ENCODE results near the gene OCA2.

Gene OCA2

DNA sequence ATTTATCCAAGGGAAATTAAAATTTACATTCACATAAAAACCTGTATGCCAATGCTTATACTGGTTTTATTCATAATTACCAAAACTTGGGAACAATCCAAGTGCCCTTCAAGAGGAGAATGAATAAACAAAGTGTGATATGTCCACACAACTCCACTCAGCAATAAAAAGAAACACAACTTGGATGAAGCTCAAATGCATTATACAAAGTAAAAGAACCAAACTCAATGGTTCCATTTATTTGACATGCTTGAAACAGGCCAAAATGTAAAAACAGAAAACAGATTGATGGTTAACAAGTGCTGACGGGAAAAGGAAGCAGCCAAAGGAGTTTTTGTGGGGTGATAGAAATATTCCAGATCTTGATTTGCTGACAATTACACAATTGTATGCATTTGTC is 23.5 kb downstream of the OCA2 start:
- DNase-seq = no peak

DNA sequence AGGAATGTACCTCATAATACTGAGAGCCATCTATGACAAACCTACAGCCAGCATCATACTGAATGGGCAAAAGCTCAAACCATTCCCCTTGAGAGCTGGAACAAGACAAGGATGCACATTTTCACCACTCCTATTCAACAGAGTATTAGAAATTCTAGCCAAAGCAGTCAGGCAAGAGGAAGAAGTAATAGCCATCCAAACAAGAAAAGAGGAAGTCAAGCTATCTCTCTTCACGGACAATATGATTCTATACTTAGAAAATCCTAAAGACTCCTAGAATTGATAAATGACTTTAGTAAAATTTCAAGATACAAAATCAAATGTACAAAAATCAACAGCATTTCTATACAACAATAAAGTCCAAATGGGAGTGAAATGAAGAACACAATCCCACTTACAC is 30.2 kb downstream of the OCA2 start:
- no peak for DNase-seq

DNA sequence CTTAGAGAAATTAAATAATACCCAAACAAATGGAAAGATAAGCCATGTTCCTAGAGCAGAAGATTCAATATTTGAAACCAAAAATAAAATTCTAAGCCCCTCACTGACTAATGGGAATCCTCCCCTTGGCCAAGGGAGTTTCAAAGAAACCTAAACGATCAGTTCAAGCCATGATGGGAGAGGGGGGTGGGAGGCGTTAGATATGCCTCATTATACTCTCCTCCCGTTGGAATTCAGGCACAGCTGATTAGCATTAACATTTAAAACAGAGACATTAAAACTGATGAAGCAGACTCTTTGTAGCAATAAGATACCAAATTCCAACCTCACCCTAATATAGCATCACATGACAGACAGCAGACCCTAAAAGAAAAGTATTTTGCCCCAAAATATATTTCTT is 32.9 kb downstream of the OCA2 start:
- no peak for DNase-seq

DNA sequence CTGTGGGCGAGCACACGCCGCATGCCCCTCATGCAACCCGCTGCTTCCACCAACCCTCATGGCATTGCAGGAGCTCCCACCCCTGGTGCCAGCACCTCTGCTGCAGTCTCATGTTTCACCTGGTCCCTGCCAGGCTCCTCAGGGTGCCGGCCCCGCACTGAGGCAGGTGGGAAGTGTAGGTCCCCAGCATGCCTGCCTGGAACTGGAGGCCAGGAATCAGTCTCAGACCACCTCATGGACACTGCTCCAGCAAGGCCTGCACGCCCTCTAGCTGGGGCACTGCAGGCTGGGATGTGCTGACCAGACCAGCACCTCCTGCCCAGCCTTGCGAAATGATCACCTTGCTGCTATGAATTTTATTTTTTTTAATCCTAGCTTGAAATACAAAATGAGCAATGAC is 39.1 kb downstream of the OCA2 start:
- DNase-seq = no peak

DNA sequence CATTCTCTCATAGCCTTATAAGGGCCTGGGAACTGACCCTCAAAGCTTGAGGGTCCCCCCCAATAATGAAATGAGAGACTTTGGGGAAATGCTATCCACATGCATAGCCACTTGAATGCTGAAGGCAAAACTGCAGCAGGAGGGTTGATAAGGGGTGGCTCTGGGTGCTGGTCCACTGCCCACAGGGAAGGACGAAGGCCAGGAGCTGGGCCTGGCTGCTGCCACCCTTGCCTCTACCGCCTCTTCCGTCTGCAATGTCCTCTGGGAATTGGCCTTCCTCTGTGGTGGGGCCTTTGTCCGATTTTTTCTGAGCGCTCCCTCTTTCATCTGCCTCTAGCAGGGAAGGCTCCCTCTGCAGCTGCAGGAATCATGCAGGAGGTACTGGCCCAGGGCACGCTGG is 41.0 kb downstream of the OCA2 start:
- DNase-seq = no peak

DNA sequence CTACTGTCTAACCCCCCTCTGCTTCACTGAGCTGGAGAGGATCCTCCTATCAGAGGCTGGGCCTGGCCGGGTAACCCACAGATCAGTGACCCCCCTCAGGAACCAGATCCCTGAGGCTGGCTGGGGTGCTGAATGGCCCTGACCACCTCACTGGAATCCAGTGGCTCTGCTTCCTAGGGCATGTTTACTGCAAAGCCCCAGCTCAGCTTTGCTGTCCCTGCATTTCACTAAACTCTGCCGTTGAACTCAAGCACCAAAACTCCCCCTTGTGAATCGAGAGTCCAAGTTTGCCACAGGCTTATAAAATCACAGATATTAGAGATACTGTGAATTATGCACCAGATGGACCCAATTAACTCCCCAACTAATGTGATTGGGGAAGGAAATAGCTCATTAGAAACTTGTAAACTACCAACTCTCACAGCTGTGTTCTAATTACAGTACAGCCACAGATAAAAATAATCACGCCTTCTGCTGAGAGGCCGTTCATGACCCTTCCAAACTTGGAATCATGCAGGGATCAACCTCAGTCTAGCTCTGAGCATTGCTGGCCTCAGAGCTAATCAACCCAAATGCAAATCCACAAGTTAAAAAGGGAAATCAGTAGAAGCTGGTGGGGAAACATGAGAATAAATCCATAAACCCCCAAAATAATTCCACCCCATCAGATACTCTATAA is 47.0 kb downstream of the OCA2 start:
- DNase-seq = no peak

DNA sequence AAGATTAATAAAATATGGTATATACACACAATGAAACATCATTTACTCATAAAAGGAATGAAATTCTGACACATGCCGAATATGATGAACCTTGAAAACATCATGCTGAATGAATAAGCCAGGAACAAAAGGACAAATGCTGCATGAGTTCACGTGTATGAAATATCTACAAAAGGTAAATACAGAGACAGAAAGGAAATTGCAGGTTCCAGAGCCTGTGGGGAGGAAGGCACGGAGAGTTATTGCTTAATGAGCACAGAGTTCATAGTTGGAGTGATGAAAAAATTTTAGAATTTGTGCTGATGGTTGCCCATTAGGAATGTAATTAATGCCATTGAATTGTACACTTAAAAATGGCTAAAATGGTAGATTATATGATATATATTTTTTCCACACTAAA is 49.5 kb downstream of the OCA2 start:
- DNase-seq = no peak

DNA sequence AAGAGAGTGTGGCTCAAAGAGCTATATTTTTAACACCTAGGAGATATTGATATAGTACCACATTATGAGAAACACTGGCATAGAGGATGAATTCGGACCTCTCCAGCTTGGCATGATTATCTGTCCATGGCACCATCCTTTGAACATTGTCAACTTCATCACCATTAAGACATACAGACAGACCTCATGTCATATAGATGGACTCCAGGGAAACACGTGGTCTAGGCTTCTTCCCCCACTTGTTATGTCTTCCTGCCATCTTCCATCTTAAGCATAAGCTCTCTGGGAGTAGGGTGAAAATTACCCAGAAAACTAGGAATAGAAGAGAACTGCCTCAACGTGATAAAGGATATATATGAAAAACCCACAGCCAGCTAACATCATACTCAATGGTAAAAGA is 51.8 kb downstream of the OCA2 start:
- no peak for DNase-seq

DNA sequence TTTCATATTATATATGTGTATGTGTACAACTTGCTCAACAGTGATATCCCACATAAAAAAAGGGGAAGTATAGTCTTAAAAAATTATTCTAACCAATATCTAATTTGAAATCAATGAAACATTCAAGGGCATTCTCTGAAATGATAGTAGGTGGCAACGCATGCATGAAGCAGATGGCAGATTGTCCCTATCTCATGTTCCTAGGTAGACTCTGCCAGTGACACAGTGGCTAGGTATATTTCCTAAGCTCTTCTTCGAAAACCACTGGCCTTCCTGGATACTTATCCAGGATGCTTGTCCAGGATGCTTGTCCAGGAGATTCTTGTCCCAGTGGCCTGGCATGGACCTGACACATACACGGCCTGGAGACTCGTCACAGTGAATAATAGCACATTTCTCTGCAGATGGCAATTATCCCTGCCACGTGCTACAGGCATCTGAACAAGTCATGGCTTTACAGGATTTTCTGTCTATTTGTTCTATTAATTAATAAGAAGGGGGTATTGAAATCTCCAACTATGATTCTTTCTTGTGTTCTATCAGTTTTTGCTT is 54.9 kb downstream of the OCA2 start:
- no peak for DNase-seq

DNA sequence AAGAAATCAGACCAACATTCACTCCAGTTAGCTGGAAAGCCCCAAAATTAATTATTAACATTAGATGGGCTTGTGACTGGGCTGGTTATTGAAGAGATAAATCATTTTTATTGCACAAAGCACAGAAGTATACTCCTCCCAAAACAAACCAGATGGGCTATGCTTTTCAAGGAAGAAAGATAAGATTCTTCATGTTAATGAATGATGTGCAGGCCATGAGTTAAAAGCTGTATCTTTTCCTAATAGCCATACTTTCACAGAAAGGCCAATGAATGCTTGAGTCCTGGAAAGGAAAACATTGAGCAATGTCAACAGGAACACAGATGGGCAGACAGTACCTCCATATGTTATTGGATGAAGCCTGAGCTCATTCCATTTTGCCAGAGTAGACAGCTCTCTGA is 55.4 kb downstream of the OCA2 start:
- DNase-seq = no peak

DNA sequence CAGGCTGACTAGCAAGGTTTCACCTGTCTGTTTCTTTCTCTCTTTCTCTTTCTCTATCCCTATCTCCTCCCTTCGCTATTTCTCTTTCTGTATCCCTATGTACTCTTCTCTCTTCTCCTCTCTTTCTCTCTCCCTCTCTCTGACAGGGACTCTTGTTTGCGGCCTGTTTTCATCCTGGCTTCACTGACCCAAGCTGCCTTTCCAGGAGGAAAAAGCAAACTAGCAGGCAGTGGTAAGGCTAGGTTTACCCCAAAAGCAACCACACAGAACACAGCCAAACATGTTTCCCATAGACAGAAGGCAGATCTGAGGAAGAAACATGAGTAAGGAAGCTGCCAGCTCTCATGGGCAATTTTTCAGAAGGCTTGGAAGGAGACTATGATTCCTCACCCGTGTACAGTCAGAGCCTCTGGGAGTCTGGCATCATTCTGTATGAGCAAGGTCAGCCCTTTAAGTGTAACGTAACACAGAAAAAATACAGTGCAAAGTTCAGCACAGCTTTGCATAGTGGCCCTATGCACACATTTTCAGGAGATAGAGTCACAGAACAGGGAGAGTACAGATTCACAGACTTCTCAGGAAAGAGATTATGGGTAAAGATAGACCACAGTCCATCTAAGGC is 61.0 kb downstream of the OCA2 start:
- DNase-seq = no peak

DNA sequence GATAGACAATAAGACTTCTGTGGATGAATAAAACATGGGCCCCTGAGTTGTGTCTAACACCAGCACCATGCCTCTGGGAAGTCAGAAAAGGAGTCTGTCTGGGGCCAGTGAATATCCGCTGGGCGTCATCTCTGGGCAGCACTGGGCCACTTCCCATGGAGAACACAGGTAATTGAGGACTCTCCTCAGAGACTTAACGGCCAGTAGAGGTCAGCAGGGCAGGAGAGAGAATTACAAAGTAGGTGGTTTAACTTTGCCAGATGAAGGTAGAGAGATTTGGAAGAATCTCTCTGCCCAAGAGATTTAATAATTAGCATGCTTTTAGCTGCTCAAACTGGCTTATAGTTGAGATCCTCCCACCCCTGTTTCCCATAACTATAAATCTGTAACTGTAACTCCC is 65.7 kb downstream of the OCA2 start:
- DNase-seq = no peak

DNA sequence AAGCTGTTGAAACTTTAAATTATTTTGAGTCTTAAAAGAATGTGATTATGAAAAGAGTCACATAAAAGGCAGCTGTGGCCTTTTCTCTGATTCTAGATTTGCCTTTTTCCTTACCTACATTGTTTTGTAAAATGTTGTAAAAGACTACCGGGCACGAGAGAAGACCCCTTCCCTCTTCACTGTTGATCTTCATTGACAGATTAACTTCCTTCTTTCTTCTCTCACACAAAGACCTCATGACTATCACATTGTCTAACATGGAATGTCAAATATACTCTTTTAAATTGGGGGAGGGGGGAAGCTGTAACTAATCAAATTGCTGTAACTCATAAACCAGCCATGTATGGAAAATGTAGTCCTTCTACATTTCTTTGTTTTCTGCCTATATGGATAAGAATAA is 68.3 kb downstream of the OCA2 start:
- no peak for DNase-seq

DNA sequence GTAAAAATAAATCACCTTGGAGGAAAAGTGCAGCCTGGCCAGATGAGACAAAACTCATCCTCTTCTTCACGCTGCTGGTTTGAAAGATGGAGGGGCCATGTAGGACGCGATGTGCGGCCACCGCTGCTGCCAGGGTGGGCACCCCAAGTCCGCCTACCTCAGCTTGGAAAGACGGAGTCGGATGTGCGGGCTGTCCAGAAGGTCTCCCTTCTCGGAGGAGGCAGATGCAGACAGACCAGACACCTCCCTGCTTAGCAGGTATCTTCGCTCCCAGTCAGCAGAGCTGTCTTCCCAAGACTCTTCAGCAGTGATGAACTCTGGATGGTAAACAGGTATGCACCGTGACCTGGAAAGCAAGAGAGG is 71.4 kb downstream of the OCA2 start:
- DNase-seq = no peak

DNA sequence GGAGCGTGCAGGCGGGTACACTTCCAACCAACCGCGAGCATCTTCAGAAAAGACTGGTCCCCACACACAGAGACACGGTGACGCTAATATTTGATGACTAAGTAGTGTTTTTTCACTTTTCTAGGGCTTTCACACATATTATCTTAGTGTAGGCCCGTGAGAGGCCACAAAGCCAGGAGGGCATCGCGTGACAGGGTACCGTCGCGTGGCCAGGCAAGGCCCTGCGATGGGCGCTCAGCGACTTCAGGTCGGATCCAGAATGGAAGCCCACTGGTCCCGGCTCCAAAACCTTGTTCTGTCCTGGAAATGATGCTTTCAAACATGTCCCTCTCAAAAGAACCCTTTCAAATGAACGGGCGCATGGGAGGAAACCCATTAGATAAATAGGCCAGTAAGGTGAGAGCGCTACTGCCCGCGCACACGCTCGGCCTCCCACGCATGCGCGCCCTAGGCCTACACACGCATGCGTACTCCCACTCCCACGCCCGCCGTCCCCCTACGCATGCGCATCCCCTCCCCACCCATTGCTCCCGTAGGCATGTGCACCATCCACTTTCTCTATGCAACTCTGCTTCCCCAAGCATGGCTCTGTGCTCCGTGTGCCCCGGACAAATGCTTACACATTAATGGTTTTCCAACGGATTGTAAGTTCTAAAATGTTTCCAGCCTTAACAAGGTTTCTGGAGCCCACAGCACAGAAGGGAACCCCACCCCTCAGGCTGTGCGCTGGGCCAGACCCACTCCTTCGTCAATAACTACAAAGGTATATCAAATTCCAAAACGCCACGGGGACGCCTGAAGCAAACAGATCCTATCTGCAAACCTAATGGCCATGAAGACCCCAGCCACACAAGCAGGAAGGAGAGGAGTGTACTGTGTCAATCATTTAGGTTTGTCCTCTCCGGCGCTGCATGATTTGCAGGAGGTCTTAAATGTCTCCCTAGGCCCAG is 72.1 kb downstream of the OCA2 start:
- DNase-seq = no peak

DNA sequence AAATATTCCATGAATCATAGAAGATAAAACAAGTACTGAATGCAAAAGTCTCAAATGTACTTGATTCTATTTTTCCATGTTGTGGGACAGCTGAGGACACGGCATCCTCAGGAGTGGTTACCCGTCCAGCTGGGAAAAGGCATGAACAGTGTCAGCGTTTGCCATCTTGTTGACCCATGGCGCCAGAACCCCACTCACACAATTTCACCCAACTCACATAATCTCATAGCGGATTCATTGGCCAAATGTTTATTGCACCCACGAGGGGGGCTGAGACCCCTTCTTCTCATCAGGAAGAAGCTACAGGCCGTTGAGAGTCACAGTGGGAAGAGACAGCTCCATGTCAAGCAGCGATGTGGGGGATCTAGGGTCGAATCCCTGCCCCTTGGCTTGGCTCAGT is 72.9 kb downstream of the OCA2 start:
- no peak for DNase-seq

DNA sequence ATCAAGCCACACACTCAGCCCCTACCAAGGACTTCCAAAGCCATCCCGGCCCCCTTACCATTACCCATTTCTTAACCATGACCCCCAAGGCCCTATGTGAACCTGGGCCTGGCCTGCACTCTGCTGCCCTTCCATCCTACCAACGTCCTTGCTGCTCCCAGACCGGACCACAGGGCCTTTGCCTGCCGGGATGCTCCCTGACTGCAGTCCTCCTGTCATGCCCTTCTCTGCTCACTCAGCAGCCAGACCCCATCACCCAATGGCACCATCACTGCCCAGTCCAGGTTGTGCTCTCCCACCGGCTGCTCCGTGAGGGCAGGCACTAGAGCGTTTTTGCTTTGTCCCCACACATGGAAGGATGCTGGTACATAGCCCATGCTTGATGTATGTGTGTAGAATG is 73.7 kb downstream of the OCA2 start:
- DNase-seq = no peak

DNA sequence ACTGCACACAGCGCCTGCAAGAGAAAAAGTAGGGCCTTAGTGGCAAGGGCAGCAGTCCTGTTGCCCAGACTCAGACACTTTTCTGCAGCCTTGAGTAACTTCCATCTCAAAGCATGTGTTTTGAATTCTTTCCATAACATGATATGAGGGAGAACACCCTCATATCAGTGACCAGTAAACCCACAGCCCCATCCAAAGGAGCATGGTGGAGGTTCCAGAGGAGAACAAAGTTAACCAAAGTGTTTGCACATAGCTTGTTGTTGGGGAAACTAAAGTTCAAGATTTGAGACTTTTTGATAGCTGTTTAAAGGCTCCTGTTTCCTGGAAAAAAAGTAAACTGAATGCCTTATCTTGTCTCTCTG is 74.2 kb downstream of the OCA2 start:
- no peak for DNase-seq

DNA sequence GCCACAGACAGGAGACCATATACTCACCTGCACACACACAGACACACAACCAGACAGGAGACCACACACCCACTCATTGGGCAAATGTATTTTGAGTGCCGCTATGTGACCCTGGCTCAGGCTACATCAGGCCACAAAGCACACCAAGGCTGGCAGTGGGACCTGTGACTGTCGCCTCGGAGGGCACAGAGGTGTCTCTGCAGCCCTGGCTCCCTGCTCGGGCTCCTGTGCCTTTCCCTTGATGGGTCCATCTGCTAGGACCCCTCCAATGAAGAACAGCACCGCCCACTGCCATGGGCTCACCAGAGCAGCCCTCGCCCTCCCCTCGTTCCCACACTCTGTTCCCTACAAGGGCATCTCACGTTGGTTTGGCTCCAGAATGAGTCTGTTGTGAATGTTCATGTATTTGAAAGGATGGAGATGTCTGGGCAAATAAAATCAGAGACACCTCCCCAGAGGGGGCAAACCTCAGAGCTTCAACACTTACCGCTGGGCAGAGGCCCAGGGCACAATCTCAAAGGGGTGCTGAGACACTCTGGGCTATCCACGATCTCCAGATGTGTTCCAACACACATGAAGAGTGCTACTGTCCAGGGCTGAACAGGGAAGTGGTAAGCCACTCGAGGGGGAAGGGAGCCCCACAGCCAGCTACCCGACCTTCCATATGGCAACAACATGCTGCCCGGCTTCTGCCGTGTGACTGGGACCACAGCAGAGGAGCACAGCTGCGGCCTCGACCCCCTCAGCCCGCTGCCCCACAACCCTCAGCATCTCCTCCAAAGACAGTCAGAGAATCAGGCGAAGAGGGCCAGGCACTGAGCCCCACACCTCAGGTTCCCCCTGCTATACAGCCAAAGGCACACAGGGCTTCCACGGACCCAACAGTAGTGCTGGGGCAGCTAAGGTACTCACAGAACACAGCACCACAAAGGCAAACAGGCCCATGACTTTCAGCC is 74.9 kb downstream of the OCA2 start:
- DNase-seq = no peak

DNA sequence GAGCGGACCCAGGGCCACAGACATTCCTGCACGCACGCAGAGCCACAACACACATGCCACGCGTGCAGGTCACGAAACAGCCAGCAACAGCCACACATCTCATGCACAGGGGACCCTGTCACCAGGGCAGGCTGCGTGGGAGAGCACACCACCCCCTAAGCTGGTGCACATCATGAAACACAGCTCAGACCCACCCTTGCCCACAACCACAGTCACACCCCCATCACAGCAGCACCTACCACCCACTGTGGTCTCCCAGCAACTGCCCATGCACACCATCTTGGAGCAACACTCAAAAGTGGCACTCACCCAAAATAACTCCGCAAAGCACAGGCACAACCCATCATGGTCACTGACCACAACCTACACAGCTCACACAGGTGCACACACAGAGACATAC is 75.7 kb downstream of the OCA2 start:
- DNase-seq = no peak

DNA sequence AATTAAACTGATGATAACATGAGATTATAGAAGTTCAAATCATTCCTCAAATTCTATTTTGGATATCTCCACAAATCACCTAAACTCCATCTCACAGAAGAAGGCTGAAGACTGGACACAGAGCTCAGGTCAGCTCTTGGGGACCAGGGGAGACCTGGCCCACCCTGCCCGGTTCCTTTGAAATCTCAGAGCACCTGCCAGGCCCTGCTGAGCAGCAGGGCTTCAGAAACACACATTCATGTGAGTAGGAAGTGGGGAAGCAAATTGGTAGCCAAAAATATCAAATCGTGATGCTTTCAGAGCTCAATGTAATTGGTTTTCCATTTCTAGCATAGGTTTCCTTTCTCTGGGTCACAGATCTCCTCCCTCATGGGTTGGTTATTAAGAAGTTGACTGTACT is 76.2 kb downstream of the OCA2 start:
- no peak for DNase-seq

DNA sequence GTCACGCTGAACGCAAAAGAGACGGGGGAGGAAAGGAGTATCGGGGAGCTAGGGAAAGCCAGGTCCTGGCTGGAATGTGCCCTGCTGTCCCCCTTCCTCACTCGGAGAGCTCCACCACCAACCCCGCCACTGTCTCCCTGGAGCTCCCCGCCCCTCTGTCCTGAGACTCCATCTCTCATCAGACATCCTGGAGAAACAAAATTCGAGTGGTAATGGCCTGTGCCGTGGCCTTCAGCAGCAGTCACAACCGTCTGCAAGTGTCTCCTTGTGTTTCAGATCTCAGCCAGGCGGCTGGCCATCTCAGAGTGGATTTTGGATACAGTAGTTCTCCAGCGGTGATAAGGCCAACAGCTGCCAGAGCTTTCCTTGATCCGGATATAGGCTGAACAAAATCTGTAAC is 76.9 kb downstream of the OCA2 start:
- DNase-seq = no peak
